Osteoblast (primary cell): ENCODE measurements around the gene YIPF1. TPM values are rescaled to one million over a fixed set of nuclear protein-coding genes. Genes with fewer than 3 reads are reported as not detected.
"Not testable (repeated sequence)": the region's sequence is repeated elsewhere in the genome, so short reads cannot be mapped to it uniquely, and the experiment has no call there.

Experiments used
- DNase-seq: peaks from one replicate; pipeline ENCODE4 v3.0.0; 2011; ENCODE audit warnings: low spot score, mixed read lengths; ENCODE audit not compliant: insufficient read length; ENCODE audit errors: missing footprints
- H2AFZ ChIP-seq: 2 replicates; pipeline ENCODE4 v1.6.0; 2011; ENCODE audit warnings: mild to moderate bottlenecking, low read length
- H3K27ac ChIP-seq: 2 replicates; pipeline ENCODE4 v1.5.1; 2011; ENCODE audit warnings: mild to moderate bottlenecking, low read depth, low read length, moderate library complexity
- H3K27me3 ChIP-seq: 2 replicates; pipeline ENCODE4 v1.6.0; 2012; ENCODE audit warnings: mild to moderate bottlenecking, control low read depth, inconsistent platforms, low read length, moderate library complexity; ENCODE audit not compliant: insufficient read depth
- H3K36me3 ChIP-seq: 2 replicates; pipeline ENCODE4 v1.5.1; 2011; ENCODE audit warnings: mild to moderate bottlenecking, low read length, control low read depth, moderate library complexity; ENCODE audit not compliant: insufficient read depth
- H3K4me1 ChIP-seq: 2 replicates; pipeline ENCODE4 v1.5.1; 2011; ENCODE audit warnings: mild to moderate bottlenecking, low read length, control low read depth, moderate library complexity; ENCODE audit not compliant: insufficient read depth
- H3K4me2 ChIP-seq: 2 replicates; pipeline ENCODE4 v1.6.0; 2011; ENCODE audit warnings: mild to moderate bottlenecking, low read length; ENCODE audit not compliant: insufficient read depth
- H3K4me3 ChIP-seq: fragments of 200-600 bp; sonication (generic); 3 replicates; pipeline ENCODE4 v1.5.1; 2012; ENCODE audit warnings: mild to moderate bottlenecking, low read length, inconsistent platforms; ENCODE audit not compliant: insufficient read depth
- H3K79me2 ChIP-seq: 2 replicates; pipeline ENCODE4 v1.6.0; 2012; ENCODE audit warnings: mild to moderate bottlenecking, low read length, control low read depth, inconsistent platforms; ENCODE audit not compliant: insufficient read depth
- H3K9me3 ChIP-seq: 2 replicates; pipeline ENCODE4 v1.5.1; 2011; ENCODE audit warnings: low read depth, low read length, control low read depth
- H4K20me1 ChIP-seq: 2 replicates; pipeline ENCODE4 v1.6.0; 2012; ENCODE audit warnings: mild to moderate bottlenecking, low read length, control low read depth; ENCODE audit not compliant: insufficient read depth
- CTCF ChIP-seq: IDR thresholded peaks from 2 replicates; pipeline ENCODE4 v1.5.1; 2011; ENCODE audit warnings: mild to moderate bottlenecking, low read depth, low read length, moderate library complexity; ENCODE audit errors: extremely low read depth
- total RNA-seq: library from RNA; depleted of rRNA; stranded (reverse); fragments of >200 nt; gene quantifications from 2 replicates; pipeline ENCODE4 v1.2.3, GENCODE V29; 2012

Gene YIPF1
- total RNA-seq, 1 donor: 23.2 TPM

GRCh38 chr1:53878492-53879105 is 11.0 kb downstream of the YIPF1 start:
- Histone ChIP-seq H3K79me2 (no peaks in the 10 kb centered on the region), H3K27ac (no peak overlapping the region), H3K4me3 (no peak overlapping the region), H3K36me3 (peaks cover 16% of the 10 kb centered on the region), H3K9me3 (no peaks in the 10 kb centered on the region), H2AFZ (no peak overlapping the region), H3K27me3 (no peaks in the 10 kb centered on the region), H4K20me1 (no peaks in the 10 kb centered on the region), H3K4me1 (no peaks in the 10 kb centered on the region), H3K4me2 (no peak overlapping the region)
- DNase-seq: no peak
- TF ChIP-seq CTCF: peak; percentile 64

DNA sequence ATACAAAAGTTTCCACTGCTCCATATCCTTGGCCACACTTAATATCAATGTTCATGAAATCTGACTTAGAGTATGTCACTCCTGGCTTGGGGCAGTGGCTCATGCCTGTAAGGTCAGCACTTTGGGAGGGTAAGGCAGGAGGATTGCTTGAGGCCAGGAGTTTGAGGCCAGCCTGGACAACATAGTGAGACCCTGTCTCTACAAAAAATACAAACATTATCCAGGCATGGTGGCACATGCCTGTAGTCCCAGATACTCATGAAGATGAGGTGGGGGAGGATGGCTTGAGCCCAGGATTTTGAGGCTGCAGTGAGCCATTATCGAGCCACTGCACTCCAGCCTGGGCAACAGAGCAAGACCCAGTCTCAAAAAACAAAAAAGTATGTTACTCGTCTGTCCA is 14.4 kb downstream of the YIPF1 start:
- peaks cover 12% of the 10 kb centered on the region for H3K36me3 ChIP-seq
- H3K4me1 ChIP-seq, H3K4me2 ChIP-seq, H4K20me1 ChIP-seq, H3K9me3 ChIP-seq, H3K79me2 ChIP-seq, H3K27me3 ChIP-seq, H3K27ac ChIP-seq, H2AFZ ChIP-seq, DNase-seq, H3K4me3 ChIP-seq: not testable (repeated sequence)

DNA sequence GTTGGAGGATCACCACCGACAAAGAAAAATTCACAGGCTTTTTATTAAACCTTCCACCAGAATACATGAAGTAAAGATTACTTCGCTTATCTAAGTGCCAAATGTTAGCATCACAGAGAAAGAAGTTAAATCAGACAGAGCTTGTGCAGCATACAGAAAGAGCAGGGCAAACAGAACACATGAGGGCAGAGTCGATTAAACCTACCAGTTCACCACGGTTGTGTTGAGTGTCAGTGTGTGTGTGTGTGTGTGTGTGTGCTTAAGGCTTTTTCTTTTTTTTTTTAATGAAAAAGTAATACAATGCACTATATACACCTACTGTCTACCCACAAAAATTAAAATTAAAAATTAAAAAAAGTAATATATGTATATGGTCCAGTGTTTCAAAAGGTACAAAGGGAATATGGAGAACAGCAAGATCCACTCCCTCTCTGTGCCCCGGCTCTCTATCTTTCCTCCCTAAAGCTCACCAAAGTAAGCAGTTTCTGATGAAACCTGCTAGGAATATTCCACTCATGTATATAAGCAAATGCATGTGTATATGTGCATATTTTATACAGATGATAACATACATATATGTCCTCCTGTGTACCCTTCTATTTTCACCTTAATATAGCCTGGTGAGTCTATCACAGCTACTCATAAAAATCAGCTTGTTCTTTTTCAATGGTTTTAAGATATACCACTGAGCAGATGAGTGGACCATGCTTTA is 17.7 kb downstream of the YIPF1 start:
- no peak overlapping the region for H3K4me2 ChIP-seq
- no peaks in the 10 kb centered on the region for H4K20me1 ChIP-seq
- H3K79me2 ChIP-seq: no peaks in the 10 kb centered on the region
- peaks cover 14% of the 10 kb centered on the region for H3K36me3 ChIP-seq
- no peak overlapping the region for H3K27ac ChIP-seq
- no peak for DNase-seq
- no peaks in the 10 kb centered on the region for H3K27me3 ChIP-seq
- H3K4me1 ChIP-seq: no peaks in the 10 kb centered on the region
- H3K4me3 ChIP-seq: no peak overlapping the region
- H3K9me3 ChIP-seq: no peaks in the 10 kb centered on the region
- H2AFZ ChIP-seq: no peak overlapping the region
- TF ChIP-seq CTCF: no peak

DNA sequence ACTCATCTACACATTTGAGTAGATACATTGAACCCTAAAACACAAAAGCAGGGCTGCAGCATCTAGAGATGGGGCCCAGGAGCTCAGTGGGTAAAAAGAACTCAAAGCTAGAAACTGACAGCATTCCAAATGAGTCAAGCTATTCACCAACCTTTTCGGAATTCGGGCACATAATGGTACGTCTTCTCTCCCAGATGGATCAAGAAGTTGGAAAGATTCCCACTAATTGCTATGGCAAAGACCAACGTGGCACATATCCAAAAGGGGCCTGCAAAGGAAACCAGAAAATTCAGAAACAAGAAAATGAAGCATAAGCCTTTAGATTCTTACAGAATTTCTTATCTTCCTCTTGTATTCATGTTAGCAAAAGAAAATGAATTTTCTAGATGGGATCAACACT is 18.4 kb downstream of the YIPF1 start:
- no peak for DNase-seq
- Histone ChIP-seq H3K4me3 (no peak overlapping the region), H3K36me3 (peaks cover 21% of the 10 kb centered on the region), H3K27me3 (no peaks in the 10 kb centered on the region), H4K20me1 (no peaks in the 10 kb centered on the region), H2AFZ (no peak overlapping the region), H3K9me3 (no peaks in the 10 kb centered on the region), H3K4me2 (no peak overlapping the region), H3K27ac (no peak overlapping the region), H3K79me2 (no peaks in the 10 kb centered on the region), H3K4me1 (no peaks in the 10 kb centered on the region)
- TF ChIP-seq CTCF: no peak
